Sigmoid colon (tissue), 4 donors: Measurements from ENCODE around the gene RNU1-4.
"Not testable (repeated sequence)": the region's sequence is repeated elsewhere in the genome, so short reads cannot be mapped to it uniquely, and the experiment has no call there.

Experiments used
- CTCF ChIP-seq, 4 experiments: fragments of 450-650 bp in 3 of 4; fragments of 200-600 bp in 1 of 4; IDR thresholded peaks; one replicate each; pipeline ENCODE4 v1.5.1; 2016 to 2019; ENCODE audit warnings: antibody characterized with exemption in 4 of 4, mild to moderate bottlenecking in 3 of 4, moderate library complexity in 2 of 4
- EP300 ChIP-seq, 4 donors: sonication (generic); formaldehyde crosslinking; IDR thresholded peaks; one replicate each; pipeline ENCODE4 v1.6.1; 2017; ENCODE audit warnings: antibody characterized with exemption in 4 of 4
- POLR2A ChIP-seq, 2 donors: fragments of 450-650 bp; IDR thresholded peaks; one replicate each; pipeline ENCODE4 v1.6.1; 2016; ENCODE audit warnings: antibody characterized with exemption in 2 of 2, mild to moderate bottlenecking in 2 of 2, moderate library complexity in 2 of 2
- POLR2AphosphoS5 ChIP-seq, 4 donors: sonication (generic); formaldehyde crosslinking; IDR thresholded peaks; one replicate each; pipeline ENCODE4 v1.6.1; 2017; ENCODE audit warnings: antibody characterized with exemption in 4 of 4

- not testable (repeated sequence) for TF ChIP-seq EP300, POLR2AphosphoS5, CTCF, POLR2A (IDR thresholded peaks at IDR 0.05)
Observed at GRCh38 chr1:16701189-16701588, 39.1 kb upstream of the RNU1-4 start.
